HG03457 (cell line): ENCODE results near the gene SMIM7.
"Not testable (repeated sequence)": the region's sequence is repeated elsewhere in the genome, so short reads cannot be mapped to it uniquely, and the experiment has no call there.

Experiments used
- ATAC-seq: cut with Tn5 transposase; IDR thresholded peaks from one replicate; pipeline ENCODE4 v1.9.1; 2021; ENCODE audit warnings: moderate number of reproducible peaks; ENCODE audit not compliant: unreplicated experiment

SMIM7 gene

GRCh38 chr19:16655727-16656126 is 4.2 kb downstream of the SMIM7 start:
- no peak for ATAC-seq

GRCh38 chr19:16654627-16655026 is 5.3 kb downstream of the SMIM7 start:
- ATAC-seq: no peak

- no peak for ATAC-seq
Measured at GRCh38 chr19:16654140-16654539, 5.8 kb downstream of the SMIM7 start.

- ATAC-seq: no peak
Measured at GRCh38 chr19:16652854-16653253, 7.1 kb downstream of the SMIM7 start.

DNA sequence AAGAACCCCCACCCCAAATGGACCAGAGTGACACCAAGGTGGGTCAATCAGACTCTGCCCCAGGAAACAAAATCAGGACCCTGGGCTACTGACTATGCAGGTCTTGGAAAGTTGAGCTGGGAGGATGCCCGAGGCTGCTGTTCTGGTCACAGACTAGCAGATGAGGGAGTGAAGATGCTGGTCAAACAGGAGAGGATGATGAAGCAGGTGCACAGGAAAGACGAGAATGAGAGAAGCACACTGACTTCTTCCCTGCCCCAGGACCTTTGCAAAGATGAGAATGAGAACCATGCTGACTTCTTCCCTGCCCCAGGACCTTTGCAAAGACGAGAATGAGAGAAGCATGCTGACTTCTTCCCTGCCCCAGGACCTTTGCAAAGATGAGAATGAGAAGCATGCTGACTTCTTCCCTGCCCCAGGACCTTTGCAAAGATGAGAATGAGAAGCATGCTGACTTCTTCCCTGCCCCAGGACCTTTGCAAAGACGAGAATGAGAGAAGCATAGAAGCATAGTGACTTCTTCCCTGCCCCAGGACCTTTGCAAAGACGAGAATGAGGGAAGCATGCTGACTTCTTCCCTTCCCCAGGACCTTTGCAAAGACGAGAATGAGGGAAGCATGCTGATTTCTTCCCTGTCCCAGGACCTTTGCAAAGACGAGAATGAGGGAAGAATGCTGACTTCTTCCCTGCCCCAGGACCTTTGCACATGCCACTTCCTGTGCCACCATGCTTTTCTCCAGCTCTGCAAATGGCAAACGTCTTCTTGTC is 8.3 kb downstream of the SMIM7 start:
- ATAC-seq: not testable (repeated sequence)

DNA sequence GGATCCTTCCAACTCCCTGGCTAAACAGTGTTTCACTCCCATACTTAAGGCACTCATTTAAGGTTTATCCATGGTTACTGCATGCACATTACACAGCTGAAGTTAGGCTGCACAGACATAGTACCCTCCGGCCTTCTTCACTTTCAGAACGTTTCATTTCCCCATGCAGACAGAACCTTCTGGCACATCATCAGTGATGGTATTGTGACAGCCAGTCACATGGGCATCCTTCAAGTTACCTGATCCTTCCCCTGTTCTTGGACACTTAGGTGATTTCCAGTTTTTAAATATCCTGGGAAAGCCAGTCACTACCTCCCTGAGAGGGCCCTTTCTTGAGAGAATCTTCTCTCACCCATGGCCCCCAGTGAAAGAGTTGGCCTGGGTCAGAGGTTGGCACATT is 9.1 kb downstream of the SMIM7 start:
- no peak for ATAC-seq

DNA sequence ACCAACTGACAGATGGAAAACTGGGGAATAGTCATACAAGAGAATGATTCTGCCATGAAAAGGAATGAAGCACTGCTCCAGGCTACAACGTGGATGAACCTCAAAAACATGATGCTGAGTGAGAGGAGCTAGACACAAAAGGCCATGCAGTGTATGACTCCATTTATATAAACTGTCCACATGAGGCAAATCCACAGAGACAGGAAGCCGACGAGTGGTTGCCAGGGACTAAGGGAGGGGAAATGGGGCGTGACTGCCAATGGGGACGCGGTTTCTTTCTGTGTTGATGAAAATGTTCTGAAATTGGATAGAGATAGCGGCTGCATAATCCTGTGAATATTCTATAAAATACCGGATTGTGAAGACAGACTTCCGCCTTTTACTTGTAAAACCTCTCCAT is 10.2 kb downstream of the SMIM7 start:
- ATAC-seq: no peak

- no peak for ATAC-seq
Measured at GRCh38 chr19:16645140-16645539, 14.8 kb downstream of the SMIM7 start.

DNA sequence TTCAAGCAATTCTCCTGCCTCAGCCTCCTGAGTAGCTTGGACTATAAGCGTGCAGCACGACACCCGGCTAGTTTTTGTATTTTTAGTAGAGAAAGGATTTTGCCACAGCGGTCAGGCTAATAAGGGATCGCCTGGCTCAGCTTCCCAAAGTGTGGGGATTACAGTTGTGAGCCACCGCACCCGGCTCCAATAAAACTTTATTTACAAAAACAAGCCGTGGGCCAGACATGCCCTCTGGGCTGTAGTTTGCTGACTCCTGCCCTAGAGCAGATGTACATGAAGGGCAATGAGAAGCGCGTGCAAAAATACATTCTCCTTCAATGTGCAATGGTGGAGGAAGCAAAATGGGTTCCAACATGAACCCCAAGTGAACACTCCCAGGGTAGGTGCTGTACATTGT is 18.2 kb downstream of the SMIM7 start:
- no peak for ATAC-seq

GRCh38 chr19:16640951-16641350 is 19.0 kb downstream of the SMIM7 start:
- no peak for ATAC-seq

GRCh38 chr19:16638666-16639065 is 21.3 kb downstream of the SMIM7 start:
- no peak for ATAC-seq

DNA sequence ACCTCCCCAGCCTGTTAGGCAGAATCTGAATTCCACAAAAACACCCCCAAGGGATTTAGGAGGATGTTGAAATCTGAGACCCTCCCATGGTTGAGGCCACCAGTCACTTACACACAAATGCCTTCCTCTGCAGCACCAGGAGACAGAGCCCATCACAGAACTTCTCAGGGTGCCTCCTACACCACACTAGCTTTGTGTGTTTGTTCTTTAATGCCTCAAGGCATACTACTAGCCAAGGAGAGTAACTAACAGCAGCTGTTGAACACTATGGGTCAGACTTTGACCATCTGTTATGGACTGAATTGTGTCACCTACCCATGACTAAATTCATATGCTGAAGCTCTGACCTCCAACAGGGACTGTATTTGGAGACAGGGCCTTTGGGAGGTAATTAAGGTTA is 22.4 kb downstream of the SMIM7 start:
- no peak for ATAC-seq

GRCh38 chr19:16631465-16631864 is 28.5 kb downstream of the SMIM7 start:
- ATAC-seq: no peak

DNA sequence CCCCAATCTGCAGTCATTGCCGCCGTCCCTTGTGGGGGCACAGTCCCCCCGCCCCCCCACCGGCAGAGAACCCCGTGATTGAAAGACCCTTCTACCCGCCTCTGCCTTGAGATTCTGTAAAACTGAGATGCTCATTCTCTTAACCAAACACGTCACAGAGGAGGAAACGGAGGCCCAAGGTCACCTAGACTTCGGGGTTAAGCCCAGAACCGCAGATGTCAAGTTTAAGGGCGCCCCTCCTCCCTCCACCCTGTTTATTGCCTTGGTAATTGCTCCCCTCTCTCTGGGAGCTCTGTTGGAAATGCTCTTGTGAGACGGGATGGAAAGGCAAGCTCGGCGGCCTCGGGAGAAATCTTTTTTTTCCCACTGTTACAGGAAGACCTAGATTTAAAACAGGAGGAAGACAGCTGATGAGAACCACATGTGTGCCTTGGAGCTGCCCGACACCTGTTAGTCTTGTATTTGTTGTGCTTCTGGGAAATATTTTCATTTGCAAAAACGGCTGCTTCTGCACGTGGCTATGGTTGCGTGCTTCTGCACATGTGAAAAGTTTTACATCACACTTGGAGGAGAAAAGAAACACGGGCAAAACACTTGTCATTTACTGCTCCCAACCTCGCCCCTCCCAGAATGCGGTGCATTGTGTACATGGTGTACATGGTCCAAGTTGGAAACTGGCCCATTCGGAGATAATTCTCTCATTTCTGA is 30.8 kb downstream of the SMIM7 start:
- no peak for ATAC-seq

GRCh38 chr19:16628183-16628983 is 31.6 kb downstream of the SMIM7 start, which contains the start of gene MED26:
MED26 (minus strand) TSS chr19:16628204; CDS start chr19:16627943, 261 bp downstream.
- peak; percentile 64 for ATAC-seq

DNA sequence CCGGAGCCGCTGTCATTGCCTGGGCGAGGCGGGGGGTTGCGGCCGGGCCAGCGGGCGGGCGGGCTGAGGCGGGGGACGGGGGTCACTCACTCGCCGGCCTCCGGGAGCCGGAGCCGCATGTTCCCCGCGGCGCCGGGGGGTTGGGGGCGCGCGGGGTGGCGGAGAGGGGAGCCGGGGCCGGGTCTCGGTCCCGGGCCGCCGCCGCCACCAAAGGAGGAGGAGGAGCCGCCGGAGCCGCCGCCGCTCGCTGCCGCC is 32.1 kb downstream of the SMIM7 start:
- no peak for ATAC-seq

GRCh38 chr19:16627193-16627927 is 32.6 kb downstream of the SMIM7 start:
- peak; percentile 6 for ATAC-seq

GRCh38 chr19:16626796-16627192 is 33.1 kb downstream of the SMIM7 start:
- no peak for ATAC-seq

DNA sequence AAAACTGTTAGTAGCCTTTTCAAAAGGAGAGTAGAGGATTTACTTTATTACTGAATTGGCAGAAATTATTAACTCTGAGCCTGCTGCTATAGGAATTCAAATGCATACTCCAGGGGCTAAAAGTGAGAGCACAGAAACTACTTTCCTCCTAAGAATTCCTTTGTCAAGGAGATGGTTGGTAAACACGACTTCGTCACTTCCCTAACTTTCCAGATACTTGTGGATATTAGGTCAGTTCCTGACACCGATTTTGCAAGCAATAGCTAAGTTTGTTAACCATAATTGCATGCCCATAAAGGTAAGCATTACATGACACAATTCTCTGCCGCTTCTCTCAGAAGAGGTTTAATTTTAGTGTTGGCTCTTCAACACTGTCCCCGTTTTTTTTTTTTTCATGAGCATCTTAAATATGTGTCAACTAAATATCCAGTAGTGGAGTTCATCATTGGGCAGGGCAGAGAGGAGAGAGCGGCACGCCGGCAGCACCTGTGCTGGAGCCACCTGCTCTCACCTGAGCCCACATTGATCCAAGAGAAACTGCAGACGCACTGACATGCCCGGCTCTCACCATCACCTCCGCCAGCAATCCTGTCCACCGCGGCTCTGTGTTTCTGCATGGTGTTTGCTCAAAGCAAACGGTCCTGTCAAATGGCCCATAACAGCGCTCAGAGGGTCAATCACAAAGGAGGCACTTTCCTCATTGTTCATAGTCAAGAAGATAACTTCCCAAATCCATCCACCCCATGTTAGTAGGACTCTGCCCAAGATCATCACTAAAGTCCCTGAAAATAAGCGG is 34.6 kb downstream of the SMIM7 start:
- no peak for ATAC-seq

GRCh38 chr19:16624236-16624635 is 35.7 kb downstream of the SMIM7 start:
- ATAC-seq: no peak
